Breast epithelium (tissue), 4 donors: ENCODE measurements around the gene POLD1. TPM values are rescaled to one million over a fixed set of nuclear protein-coding genes. Genes with fewer than 3 reads are reported as not detected.

Experiments used
- DNase-seq, 2 donors: peaks; one replicate each; pipeline ENCODE4 v3.0.0-alpha.2; 2019; ENCODE audit warnings: low spot score in 2 of 2
- H3K27ac ChIP-seq, 2 donors: fragments of 200-600 bp; sonication (generic) in 1 of 2; one replicate each; pipeline ENCODE4 v1.5.1; 2016 to 2019; ENCODE audit warnings: mild to moderate bottlenecking in 1 of 2
- H3K27me3 ChIP-seq, 2 donors: fragments of 200-600 bp; sonication (generic) in 1 of 2; one replicate each; pipeline versions ENCODE4 v1.5.1 to v1.6.0; 2017 to 2019; ENCODE audit warnings: control low read depth in 1 of 2, mild to moderate bottlenecking in 1 of 2
- H3K36me3 ChIP-seq: fragments of 200-600 bp; one replicate; pipeline ENCODE4 v1.5.1; 2019
- H3K4me1 ChIP-seq, 2 donors: fragments of 200-600 bp; sonication (generic); one replicate each; pipeline ENCODE4 v1.5.1; 2016 to 2019; ENCODE audit warnings: control low read depth in 1 of 2
- H3K4me3 ChIP-seq, 3 donors: fragments of 200-600 bp; sonication (generic); 1 replicate in 2 of 3; 2 replicates in 1 of 3; pipeline ENCODE4 v1.5.1; 2016 to 2019; ENCODE audit warnings: mild to moderate bottlenecking in 3 of 3, moderate library complexity in 2 of 3
- H3K9me3 ChIP-seq, 2 donors: fragments of 200-600 bp; sonication (generic) in 1 of 2; one replicate each; pipeline ENCODE4 v1.5.1; 2016 to 2019; ENCODE audit warnings: control low read depth in 1 of 2
- CTCF ChIP-seq, 3 donors: fragments of 450-650 bp; IDR thresholded peaks; one replicate each; pipeline ENCODE4 v1.5.1; 2016 to 2017; ENCODE audit warnings: antibody characterized with exemption in 3 of 3, mild to moderate bottlenecking in 3 of 3, moderate library complexity in 3 of 3
- POLR2A ChIP-seq: fragments of 450-650 bp; IDR thresholded peaks from one replicate; pipeline ENCODE4 v1.6.1; 2016; ENCODE audit warnings: antibody characterized with exemption, mild to moderate bottlenecking, moderate library complexity
- POLR2AphosphoS5 ChIP-seq, 3 donors: sonication (generic); formaldehyde crosslinking; IDR thresholded peaks; one replicate each; pipeline ENCODE4 v1.6.1; 2017; ENCODE audit warnings: antibody characterized with exemption in 3 of 3
- intact Hi-C: fragments of 100-400 bp; cut with DNase I; formaldehyde crosslinking; loops from one replicate; pipeline ENCODE4 v1.15.1; 2023; ENCODE audit warnings: low total_unique reads
- total RNA-seq, 3 donors: library from RNA; depleted of rRNA; stranded (reverse); fragments of >200 nt; gene quantifications; one replicate each; pipeline ENCODE4 v1.1.0, GENCODE V29; 2016

Gene POLD1
- total RNA-seq, 3 donors from 2014 or later, result 13.8 to 17.3 (median 16.0) TPM

DNA sequence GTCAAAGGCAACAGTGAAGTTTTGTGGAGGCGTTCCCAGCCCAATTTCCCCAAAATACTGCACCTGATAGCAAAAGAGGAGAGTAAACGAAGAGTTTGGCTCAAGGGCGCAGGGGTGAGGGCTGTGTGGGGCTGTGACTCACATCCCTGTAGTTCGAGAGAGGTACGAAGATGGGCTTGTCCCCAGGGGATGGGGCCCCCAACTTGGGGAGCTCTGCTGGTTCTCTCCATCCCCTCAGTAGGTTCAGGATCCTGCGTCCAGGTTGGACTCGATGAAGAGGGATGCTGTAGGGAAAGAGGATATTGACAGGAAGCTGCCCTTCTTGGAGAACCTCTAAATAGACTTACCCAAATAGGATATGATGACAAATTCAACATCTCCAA is 22.1 kb upstream of the POLD1 start:
- no peak overlapping the region for H3K4me3 ChIP-seq
- H3K4me1 ChIP-seq, result no peaks in the 10 kb centered on the region
- no peak for TF ChIP-seq POLR2A
- no peak for TF ChIP-seq POLR2AphosphoS5 (IDR thresholded peaks at IDR 0.05)
- no peak for TF ChIP-seq CTCF (IDR thresholded peaks at IDR 0.05)
- intact Hi-C loops, result no loop called here
- DNase-seq, result no peak
- H3K27ac ChIP-seq, result no peak overlapping the region
- no peaks in the 10 kb centered on the region for H3K27me3 ChIP-seq
- no peaks in the 10 kb centered on the region for H3K36me3 ChIP-seq
- no peaks in the 10 kb centered on the region for H3K9me3 ChIP-seq

GRCh38 chr19:50362656-50363424 is 21.3 kb upstream of the POLD1 start:
- no peaks in the 10 kb centered on the region for H3K4me1 ChIP-seq
- DNase-seq, result no peak
- H3K9me3 ChIP-seq, result no peaks in the 10 kb centered on the region
- no peak overlapping the region for H3K4me3 ChIP-seq
- no peak overlapping the region for H3K27ac ChIP-seq
- H3K36me3 ChIP-seq, result no peaks in the 10 kb centered on the region
- no peak for TF ChIP-seq POLR2AphosphoS5 (IDR thresholded peaks at IDR 0.05)
- no peak for TF ChIP-seq POLR2A
- TF ChIP-seq CTCF (IDR thresholded peaks at IDR 0.05), result no peak
- intact Hi-C loops, result no loop called here
- no peaks in the 10 kb centered on the region for H3K27me3 ChIP-seq

DNA sequence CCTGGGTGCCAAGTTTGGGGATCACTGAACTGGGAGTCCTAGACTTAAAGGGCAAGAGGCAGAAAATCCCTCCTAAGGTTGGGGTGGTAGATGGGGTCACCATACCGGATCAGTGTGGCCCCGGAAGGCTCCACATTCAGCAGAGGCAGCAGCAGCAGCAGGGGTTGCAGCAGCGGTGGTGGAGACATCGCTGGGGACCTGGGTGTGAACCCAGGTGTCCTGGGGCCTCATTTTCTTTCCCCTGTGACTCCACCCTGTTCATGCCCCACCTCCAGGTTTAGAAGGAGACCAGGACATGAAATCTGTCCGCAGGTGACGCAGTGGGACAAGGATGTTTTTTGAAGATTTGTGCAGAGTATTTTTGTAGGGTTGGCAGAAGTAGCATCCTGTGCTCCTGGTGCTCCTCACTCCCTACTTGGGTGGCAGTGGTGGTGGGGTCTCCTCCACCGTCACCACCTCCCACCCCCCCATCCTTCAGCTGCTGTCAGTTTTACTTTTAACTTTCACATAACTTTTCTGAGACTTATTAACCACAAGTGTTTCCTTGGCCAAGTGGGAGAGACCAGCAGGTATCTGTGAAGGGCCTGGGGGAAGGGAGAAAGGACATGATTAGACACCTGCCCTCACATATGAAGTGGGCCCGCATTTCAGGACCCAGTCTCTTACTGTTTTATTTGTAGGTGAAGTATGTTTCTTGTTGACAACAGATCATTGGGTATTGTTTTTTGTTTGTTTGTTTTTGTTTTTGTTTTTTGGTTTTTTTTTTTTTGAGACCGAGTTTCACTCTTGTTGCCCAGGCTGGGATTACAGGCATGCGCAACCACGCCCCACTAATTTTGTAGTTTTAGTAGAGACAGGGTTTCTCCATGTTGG is 18.5 kb upstream of the POLD1 start, which contains the start of gene NAPSA:
Gene NAPSA (minus strand): TSS at position 206 of the 873 bp plus-strand sequence. CDS start 18 bp downstream, at position 188.
- H3K27me3 ChIP-seq, result no peaks in the 10 kb centered on the region
- H3K4me1 ChIP-seq, result no peaks in the 10 kb centered on the region
- no peak within 1 kb of the TSS for H3K4me3 ChIP-seq
- no peak within 1 kb of the TSS for H3K27ac ChIP-seq
- no peak for DNase-seq
- no peaks in the 10 kb centered on the region for H3K36me3 ChIP-seq
- H3K9me3 ChIP-seq, result no peaks in the 10 kb centered on the region
- intact Hi-C loops, result no loop called here
- TF ChIP-seq POLR2A, result no peak

GRCh38 chr19:50368649-50369570 is 15.2 kb upstream of the POLD1 start:
- Histone ChIP-seq H3K4me3 (peak overlapping the region; percentile 56 to 71 (median 67)), H3K9me3 (no peaks in the 10 kb centered on the region), H3K27ac (peak overlapping the region; percentile 36 to 66), H3K27me3 (no peaks in the 10 kb centered on the region), H3K36me3 (no peaks in the 10 kb centered on the region), H3K4me1 (no peaks in the 10 kb centered on the region)
- peak; percentile 82 to 86 for DNase-seq
- intact Hi-C loops, result no loop called here
- TF ChIP-seq POLR2A (no peak), POLR2AphosphoS5 (IDR thresholded peaks at IDR 0.05) (no peak), CTCF (IDR thresholded peaks at IDR 0.05) (peak; percentile 75 to 89 (median 88))

DNA sequence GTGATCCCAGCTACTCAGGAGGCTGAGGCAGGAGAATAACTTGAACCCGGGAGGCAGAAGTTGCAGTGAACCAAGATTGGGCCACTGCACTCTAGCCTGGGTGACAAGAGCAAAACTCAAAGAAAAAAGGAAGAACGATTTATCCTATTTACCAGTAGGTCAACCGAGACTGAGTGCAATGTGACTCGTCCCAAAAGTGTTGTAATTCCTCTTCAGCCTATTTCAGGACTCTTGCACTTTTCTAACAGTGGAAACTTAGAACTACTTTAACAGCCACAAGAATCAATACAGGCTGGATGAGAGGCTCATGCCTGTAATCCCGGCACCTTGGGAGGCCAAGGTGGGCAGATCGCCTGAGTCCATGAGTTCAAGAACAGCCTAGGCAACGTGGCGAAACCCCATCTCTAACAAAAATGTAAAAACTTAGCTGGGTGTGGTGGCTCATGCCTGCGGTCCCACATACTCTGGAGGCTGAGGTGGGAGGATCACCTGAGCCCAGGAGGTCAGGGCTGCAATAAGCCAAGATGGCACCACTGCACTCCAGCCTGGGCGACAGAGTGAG is 12.2 kb upstream of the POLD1 start:
- Histone ChIP-seq H3K27ac (no peak overlapping the region), H3K27me3 (no peaks in the 10 kb centered on the region), H3K36me3 (no peaks in the 10 kb centered on the region), H3K9me3 (no peaks in the 10 kb centered on the region), H3K4me3 (no peak overlapping the region), H3K4me1 (no peaks in the 10 kb centered on the region)
- DNase-seq, result no peak
- TF ChIP-seq CTCF (IDR thresholded peaks at IDR 0.05) (no peak), POLR2AphosphoS5 (IDR thresholded peaks at IDR 0.05) (no peak), POLR2A (no peak)
- intact Hi-C loops, result no loop called here
